Endothelial cell of umbilical vein (primary cell): ENCODE results near the gene ASNSD1. TPM values are rescaled to one million over a fixed set of nuclear protein-coding genes. Genes with fewer than 3 reads are reported as not detected.

Experiments used
- BruUV-seq: library from RNA; stranded (reverse); fragments of 400-500 nt; replicated peaks from 2 replicates; lab custom pipeline; 2021; lab: Mats Ljungman, UMichigan
- CTCF ChIA-PET: fragments of 300-600, 350-600 bp; sonication (Branson Sonifier 250); formaldehyde crosslinking; loops from one replicate; lab custom pipeline; 2021; ENCODE audit warnings: antibody characterized with exemption, inconsistent platforms; lab: Charles Lee
- POLR2A ChIA-PET: fragments of 300-600, 350-600 bp; sonication (Branson Sonifier 250); formaldehyde crosslinking; loops from one replicate; lab custom pipeline; 2021; ENCODE audit warnings: antibody characterized with exemption, inconsistent platforms; lab: Charles Lee
- DNase-seq: peaks from one replicate; pipeline ENCODE4 v3.0.0-alpha.2; 2011; ENCODE audit warnings: low read depth, low spot score
- FAIRE-seq: peaks from 2 replicates; lab custom pipeline; 2011; peaks lifted over from hg19 to GRCh38; lab: Jason Lieb, UNC
- H2AFZ ChIP-seq: 2 replicates; pipeline ENCODE4 v1.6.0; 2012; ENCODE audit warnings: low read depth, low read length, control low read depth, inconsistent platforms
- H3K27ac ChIP-seq: 2 replicates; pipeline ENCODE4 v1.5.1; 2011; ENCODE audit warnings: low read depth, mild to moderate bottlenecking, control low read depth, low read length, moderate library complexity; ENCODE audit not compliant: insufficient read depth
- H3K27me3 ChIP-seq, 2 experiments: 2 replicates each; pipeline versions ENCODE4 v1.6.0 to v1.6.1; 2011; ENCODE audit warnings: low read length in 2 of 2, mixed read lengths in 1 of 2; ENCODE audit not compliant: control insufficient read depth in 2 of 2, insufficient read depth in 2 of 2
- H3K36me3 ChIP-seq, 2 experiments: 2 replicates in 1 of 2; 3 replicates in 1 of 2; pipeline ENCODE4 v1.5.1; 2011; ENCODE audit warnings: low read length in 2 of 2, mild to moderate bottlenecking in 1 of 2, moderate library complexity in 1 of 2; ENCODE audit not compliant: control insufficient read depth in 2 of 2, insufficient read depth in 2 of 2; ENCODE audit errors: extremely low read depth in 1 of 2
- H3K4me1 ChIP-seq: 3 replicates; pipeline ENCODE4 v1.5.1; 2011; ENCODE audit warnings: mild to moderate bottlenecking, low read length; ENCODE audit not compliant: control insufficient read depth, insufficient read depth; ENCODE audit errors: extremely low read depth
- H3K4me2 ChIP-seq: 2 replicates; pipeline ENCODE4 v1.6.1; 2011; ENCODE audit warnings: low read length, control low read depth, mixed read lengths; ENCODE audit not compliant: insufficient read depth
- H3K4me3 ChIP-seq, 3 experiments: fragments of 200-600 bp in 1 of 3; sonication (generic), shearing (Covaris generic) in 1 of 3; replicated peaks in 1 of 3; 2 replicates each; pipeline ENCODE4 v1.5.1; 2011 to 2016; ENCODE audit warnings: control low read depth in 3 of 3, low read length in 3 of 3, mild to moderate bottlenecking in 2 of 3, inconsistent platforms in 1 of 3, low read depth in 1 of 3, moderate library complexity in 1 of 3; ENCODE audit not compliant: insufficient read depth in 1 of 3
- H3K79me2 ChIP-seq: 2 replicates; pipeline ENCODE4 v1.6.0; 2012; ENCODE audit warnings: low read length, inconsistent platforms; ENCODE audit not compliant: control insufficient read depth, insufficient read depth
- H3K9ac ChIP-seq: replicated peaks from 2 replicates; pipeline ENCODE3; 2011; ENCODE audit warnings: low read length, control low read depth; ENCODE audit not compliant: insufficient read depth; ENCODE audit errors: extremely low read depth
- H3K9me1 ChIP-seq: replicated peaks from 3 replicates; pipeline ENCODE4 v1.6.0; 2011; ENCODE audit warnings: mild to moderate bottlenecking, low read length; ENCODE audit not compliant: control insufficient read depth, insufficient read depth; ENCODE audit errors: extremely low read depth
- H3K9me3 ChIP-seq: replicated peaks from 2 replicates; pipeline ENCODE4 v1.5.1; 2012; ENCODE audit warnings: low read length, inconsistent platforms; ENCODE audit not compliant: control insufficient read depth, insufficient read depth
- H4K20me1 ChIP-seq: replicated peaks from 2 replicates; pipeline ENCODE3; 2011; ENCODE audit warnings: mild to moderate bottlenecking, low read length; ENCODE audit not compliant: control insufficient read depth, insufficient read depth; ENCODE audit errors: extremely low read depth
- CTCF ChIP-seq, 2 donors: IDR thresholded peaks; 1 replicate in 1 of 2; 2 replicates in 1 of 2; pipeline ENCODE4 v1.5.1; 2011; ENCODE audit warnings: low read length in 2 of 2, mild to moderate bottlenecking in 2 of 2, moderate library complexity in 2 of 2, control low read depth in 1 of 2, inconsistent platforms in 1 of 2, low read depth in 1 of 2; ENCODE audit not compliant: insufficient read depth in 1 of 2; ENCODE audit errors: extremely low read depth in 1 of 2
- EZH2 ChIP-seq: IDR thresholded peaks from 2 replicates; pipeline ENCODE4 v1.6.1; 2012; ENCODE audit warnings: borderline replicate concordance, low read depth, mild to moderate bottlenecking, moderate library complexity, low read length, inconsistent platforms; ENCODE audit not compliant: severe bottlenecking
- FOS ChIP-seq: IDR thresholded peaks from 2 replicates; pipeline ENCODE4 v1.6.1; 2011; ENCODE audit warnings: mild to moderate bottlenecking, low read length, moderate library complexity, borderline replicate concordance; ENCODE audit not compliant: insufficient read depth
- GATA2 ChIP-seq: IDR thresholded peaks from 2 replicates; pipeline ENCODE4 v1.7.0; 2011; ENCODE audit warnings: low read depth, mild to moderate bottlenecking, moderate library complexity, mixed read lengths, low read length; ENCODE audit not compliant: insufficient read length, insufficient read depth
- JUN ChIP-seq: IDR thresholded peaks from 2 replicates; pipeline ENCODE4 v1.6.1; 2011; ENCODE audit warnings: borderline replicate concordance, low read depth; ENCODE audit not compliant: insufficient read length, insufficient read depth
- MAX ChIP-seq: IDR thresholded peaks from 2 replicates; pipeline ENCODE4 v1.6.1; 2011; ENCODE audit not compliant: insufficient read depth, insufficient read length
- MYC ChIP-seq: IDR thresholded peaks from one replicate; pipeline ENCODE4 v1.6.1; 2011; ENCODE audit warnings: mild to moderate bottlenecking, low read depth, low read length
- POLR2A ChIP-seq: IDR thresholded peaks from 2 replicates; pipeline ENCODE4 v1.6.1; 2012; ENCODE audit warnings: low read depth, mild to moderate bottlenecking, control low read depth, low read length
- POLR2AphosphoS5 ChIP-seq: IDR thresholded peaks from 2 replicates; pipeline ENCODE4 v1.6.1; 2012; ENCODE audit warnings: low read depth, mild to moderate bottlenecking, control low read depth, low read length, moderate library complexity; ENCODE audit not compliant: insufficient read depth
- dilution Hi-C: fragments of 300-500 bp; cut with MboI; formaldehyde crosslinking; loops from one replicate; pipeline ENCODE4 v1.15.0; 2019; ENCODE audit warnings: low sequenced_read_pairs; ENCODE audit not compliant: extremely low pct_ligation_motif_present
- intact Hi-C: fragments of 100-400 bp; cut with micrococcal nuclease; formaldehyde crosslinking; loops from one replicate; pipeline ENCODE4 v1.10.0; 2022
- polyA plus RNA-seq, 4 experiments: library from polyadenylated mRNA; depleted of rRNA in 3 of 4; stranded (reverse) in 3 of 4; unstranded in 1 of 4; fragments of >200 nt; gene quantifications; 2 replicates each; pipeline versions ENCODE4 v1.2.1 to v1.2.3, GENCODE V29; 2011 to 2012; ENCODE audit warnings: missing spikeins in 1 of 4
- total RNA-seq: library from RNA; stranded (reverse); gene quantifications from 2 replicates; pipeline ENCODE4 v1.2.3, GENCODE V29; 2021

The ASNSD1 gene
- total and polyA plus RNA-seq, 2 donors (not counting 3 experiments of a cell fraction or from before 2014, with no cell fraction given) = 15.8 to 39.5 TPM

GRCh38 chr2:189613077-189613636, 48.1 kb upstream of the ASNSD1 start:
- Histone ChIP-seq H3K27ac (peak overlapping the region; percentile 74), H3K4me3 (peak overlapping the region in 2 of 3 experiments; percentile 12 to 66), H3K79me2 (no peaks in the 10 kb centered on the region), H3K9me1 (no peaks in the 10 kb centered on the region), H3K4me2 (peak overlapping the region; percentile 92), H3K4me1 (peaks cover 17% of the 10 kb centered on the region), H3K27me3 (no peaks in the 10 kb centered on the region), H4K20me1 (no peaks in the 10 kb centered on the region), H3K9me3 (no peaks in the 10 kb centered on the region), H3K36me3 (no peaks in the 10 kb centered on the region), H3K9ac (peak overlapping the region; percentile 77), H2AFZ (peak overlapping the region; percentile 18)
- intact Hi-C loops (loop anchor here (2.0 kb wide), 1 partner anchor 32 kb away; the partner anchor contains the start of gene SLC40A1), dilution Hi-C loops (no loop called here)
- DNase-seq = peak; percentile 98
- CTCF ChIA-PET = interaction anchor here (0.9 to 2.0 kb wide), 9 partner anchors 10 to 48 kb away, joined by 3 to 13 read pairs (median 5); partner anchors contain the start of genes ASNSD1 and SLC40A1
- TSS peak; percentile 71 for BruUV-seq
- TF ChIP-seq MYC (no peak), EZH2 (no peak), GATA2 (peak; percentile 75), MAX (no peak), JUN (peak; percentile 51), POLR2AphosphoS5 (peak; percentile 45), FOS (peak; percentile 14), CTCF (IDR thresholded peaks at IDR 0.05; ENCODE audit: extremely low read depth in 1 of 2, insufficient read depth in 1 of 2, low read depth in 1 of 2, low read length in 2 of 2) (no peak), POLR2A (peak; percentile 42)
- POLR2A ChIA-PET = interaction anchor here (0.6 to 1.5 kb wide), 2 partner anchors 33 to 163 kb away, joined by 3 to 9 read pairs; partner anchors contain the start of gene SLC40A1
- peak; percentile 90 for FAIRE-seq
